NOMO-1 treated with DMSO at 0.1 percent for 48 hours (cell line): Measurements from ENCODE around the gene SPRR5.

Source experiments
- DNase-seq: peaks from one replicate; lab custom pipeline; 2025; ENCODE audit not compliant: unreplicated experiment; lab: John Stamatoyannopoulos, UW

Gene SPRR5

GRCh38 chr1:152981146-152981871, 34.3 kb downstream of the SPRR5 start:
- no peak for DNase-seq

- no peak for DNase-seq
These were observed 35.1 kb downstream of the SPRR5 start for GRCh38 chr1:152982076-152982475.

- no peak for DNase-seq
These were observed 36.2 kb downstream of the SPRR5 start for GRCh38 chr1:152983234-152983633.

GRCh38 chr1:152983743-152984142, 36.7 kb downstream of the SPRR5 start, which contains the start of gene SPRR1A:
SPRR1A (plus strand) TSS chr1:152984081; CDS start chr1:152985231, 1,150 bp downstream.
- DNase-seq, result no peak

- DNase-seq, result no peak
These were observed 39.6 kb downstream of the SPRR5 start for GRCh38 chr1:152986578-152986977.

- no peak for DNase-seq
These were observed 46.2 kb downstream of the SPRR5 start for GRCh38 chr1:152993186-152993585.

GRCh38 chr1:152995842-152996241, 48.8 kb downstream of the SPRR5 start:
- DNase-seq, result no peak

GRCh38 chr1:152996633-152997400, 49.8 kb downstream of the SPRR5 start:
- no peak for DNase-seq

- DNase-seq, result no peak
These were observed 50.9 kb downstream of the SPRR5 start for GRCh38 chr1:152997901-152998300.

GRCh38 chr1:152998476-152998875, 51.5 kb downstream of the SPRR5 start:
- no peak for DNase-seq
